Islet precursor cell (in vitro differentiated cells): ENCODE measurements around the gene POTEC.
"Not testable (repeated sequence)": the region's sequence is repeated elsewhere in the genome, so short reads cannot be mapped to it uniquely, and the experiment has no call there.

Experiments used
- DNase-seq: peaks from one replicate; pipeline ENCODE4 v3.0.0-alpha.2; 2018

The POTEC gene

GRCh38 chr18:14543446-14543964, at the start of gene POTEC:
Gene POTEC (minus strand): TSS chr18:14543600. CDS start chr18:14543146, 454 bp downstream.
- not testable (repeated sequence) for DNase-seq

GRCh38 chr18:14577971-14578370, 34.6 kb upstream of the POTEC start:
- DNase-seq: no peak

DNA sequence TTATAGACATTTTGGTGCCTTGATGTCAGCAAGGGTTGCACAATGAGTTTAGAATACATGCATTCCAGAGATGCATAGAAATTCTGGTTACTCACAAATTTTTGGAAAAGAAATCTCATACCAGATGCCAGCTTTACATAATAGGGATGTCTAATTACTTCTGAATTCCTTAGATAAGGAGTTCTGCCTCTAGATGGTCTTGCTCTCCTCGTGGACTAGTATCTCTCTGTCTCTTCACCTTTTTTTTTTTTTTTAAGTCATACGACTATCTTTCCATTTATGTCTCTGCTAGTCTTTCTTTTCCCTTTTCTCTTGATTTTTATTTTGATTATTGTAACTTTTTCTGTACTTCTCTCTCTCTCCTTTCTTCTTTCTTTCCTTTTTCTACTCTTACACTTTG, 16.1 kb upstream of the POTEC start:
- DNase-seq: not testable (repeated sequence)

GRCh38 chr18:14531659-14532058, 11.7 kb downstream of the POTEC start:
- not testable (repeated sequence) for DNase-seq

DNA sequence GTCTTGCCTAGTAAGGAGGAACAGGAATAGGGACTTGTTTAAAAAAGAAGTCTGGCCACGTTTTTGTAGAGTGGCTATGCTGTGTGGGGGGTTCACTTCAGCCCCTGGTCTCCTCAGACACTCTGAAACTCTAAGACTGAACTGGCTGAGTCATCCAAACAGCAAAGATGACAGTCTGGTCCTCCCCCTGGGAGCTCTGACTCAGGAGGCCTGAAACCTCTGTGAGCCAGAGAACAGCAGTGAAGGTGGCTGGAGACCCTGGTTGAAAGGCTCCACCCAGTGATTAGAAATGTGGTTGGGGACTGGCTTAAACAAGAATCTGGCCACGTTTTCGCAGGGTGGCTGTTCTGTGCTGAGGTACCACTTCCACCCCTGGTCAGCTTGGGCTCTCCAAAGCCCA, 32.7 kb downstream of the POTEC start:
- DNase-seq: not testable (repeated sequence)

- DNase-seq: not testable (repeated sequence)
Observed at GRCh38 chr18:14503691-14504090, 39.7 kb downstream of the POTEC start.

GRCh38 chr18:14501894-14502293, 41.5 kb downstream of the POTEC start:
- DNase-seq: not testable (repeated sequence)

GRCh38 chr18:14489256-14490014, 54.0 kb downstream of the POTEC start:
- not testable (repeated sequence) for DNase-seq

GRCh38 chr18:14488789-14489188, 54.6 kb downstream of the POTEC start:
- DNase-seq: not testable (repeated sequence)

DNA sequence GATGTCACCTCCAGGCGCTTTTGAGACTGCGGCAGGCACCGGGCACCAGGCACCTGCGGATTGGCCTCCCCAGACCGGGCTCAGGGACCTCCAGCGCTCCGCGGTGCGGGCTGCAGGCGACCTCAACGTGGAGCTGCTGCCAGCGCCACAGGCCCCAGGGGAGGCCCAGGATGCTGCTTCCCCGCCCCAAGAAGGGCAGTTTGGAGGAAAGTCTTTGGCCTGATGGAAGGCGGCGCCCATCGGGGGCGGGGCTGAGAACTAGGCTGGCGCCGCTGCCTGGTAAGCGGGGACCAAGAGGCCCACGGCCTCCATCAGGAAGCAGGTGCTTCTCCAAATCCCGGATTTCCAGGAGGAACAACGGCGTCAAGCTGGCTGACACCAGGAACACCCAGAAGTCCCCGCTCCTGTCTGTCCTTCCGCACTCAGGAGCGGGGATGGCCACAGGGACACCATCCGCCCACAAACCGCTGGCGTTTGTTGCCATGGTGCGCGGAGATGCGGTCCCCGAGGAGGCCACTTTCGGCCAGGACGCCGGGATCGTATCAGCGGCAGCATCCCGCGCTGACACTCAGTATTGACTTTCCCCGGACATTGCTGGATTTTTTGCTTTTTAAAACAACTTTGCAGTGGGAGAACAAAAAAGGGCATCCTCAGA, 56.3 kb downstream of the POTEC start:
- not testable (repeated sequence) for DNase-seq

- not testable (repeated sequence) for DNase-seq
Observed at GRCh38 chr18:14479076-14479475, 64.3 kb downstream of the POTEC start.

DNA sequence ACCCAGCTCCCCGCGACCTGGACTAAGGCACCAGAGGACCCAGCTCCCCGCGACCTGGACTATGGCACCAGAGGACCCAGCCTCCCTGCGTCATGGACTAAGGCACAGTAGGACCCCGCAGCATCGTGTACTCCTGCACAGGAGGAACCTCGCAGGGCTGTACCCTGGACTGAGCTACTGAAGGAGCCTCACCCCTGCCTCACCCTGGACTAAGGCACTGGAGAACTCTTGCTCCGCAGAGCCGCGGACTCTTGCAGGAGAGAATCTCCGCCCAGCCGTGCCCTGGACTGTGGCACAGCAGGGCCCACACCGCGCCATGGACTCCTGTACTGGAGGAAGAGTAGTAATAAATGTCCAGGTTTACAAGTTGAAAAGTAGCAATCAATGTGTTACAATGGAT, 67.9 kb downstream of the POTEC start:
- not testable (repeated sequence) for DNase-seq

- DNase-seq: not testable (repeated sequence)
Observed at GRCh38 chr18:14474752-14475151, 68.6 kb downstream of the POTEC start.

DNA sequence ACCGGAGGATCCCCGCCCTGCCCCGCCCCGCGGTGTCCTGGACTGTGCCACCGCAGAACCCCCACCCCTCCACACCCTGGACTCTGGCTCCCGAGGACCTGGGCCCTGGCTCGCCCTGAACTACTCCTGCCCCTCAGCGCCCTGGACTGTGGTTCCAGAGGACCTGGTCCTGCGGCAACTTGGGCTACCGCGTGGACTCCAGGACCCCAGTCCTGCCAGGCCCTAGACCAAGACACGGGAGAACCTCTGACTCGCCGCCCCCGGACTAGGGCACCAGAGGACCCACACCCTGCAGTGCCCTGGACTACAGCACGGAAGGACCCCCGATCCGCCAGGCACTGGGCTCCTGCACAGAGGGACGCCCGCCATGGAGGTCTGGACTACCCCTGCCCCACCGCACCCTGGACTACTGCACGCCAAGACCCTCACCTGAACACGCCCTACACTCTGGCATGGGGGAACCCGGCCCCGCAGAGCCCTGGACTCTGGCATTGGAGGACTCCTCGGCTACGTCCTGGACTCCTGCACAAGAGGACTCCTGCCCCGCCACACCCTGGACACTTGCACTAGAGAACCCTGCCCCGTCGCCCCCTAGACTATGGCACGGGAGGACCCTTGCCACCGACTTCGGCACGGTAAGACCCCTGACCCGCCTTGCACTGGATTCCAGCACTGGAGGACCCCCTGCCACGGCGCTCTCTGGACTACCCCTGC, 69.2 kb downstream of the POTEC start:
- DNase-seq: not testable (repeated sequence)

DNA sequence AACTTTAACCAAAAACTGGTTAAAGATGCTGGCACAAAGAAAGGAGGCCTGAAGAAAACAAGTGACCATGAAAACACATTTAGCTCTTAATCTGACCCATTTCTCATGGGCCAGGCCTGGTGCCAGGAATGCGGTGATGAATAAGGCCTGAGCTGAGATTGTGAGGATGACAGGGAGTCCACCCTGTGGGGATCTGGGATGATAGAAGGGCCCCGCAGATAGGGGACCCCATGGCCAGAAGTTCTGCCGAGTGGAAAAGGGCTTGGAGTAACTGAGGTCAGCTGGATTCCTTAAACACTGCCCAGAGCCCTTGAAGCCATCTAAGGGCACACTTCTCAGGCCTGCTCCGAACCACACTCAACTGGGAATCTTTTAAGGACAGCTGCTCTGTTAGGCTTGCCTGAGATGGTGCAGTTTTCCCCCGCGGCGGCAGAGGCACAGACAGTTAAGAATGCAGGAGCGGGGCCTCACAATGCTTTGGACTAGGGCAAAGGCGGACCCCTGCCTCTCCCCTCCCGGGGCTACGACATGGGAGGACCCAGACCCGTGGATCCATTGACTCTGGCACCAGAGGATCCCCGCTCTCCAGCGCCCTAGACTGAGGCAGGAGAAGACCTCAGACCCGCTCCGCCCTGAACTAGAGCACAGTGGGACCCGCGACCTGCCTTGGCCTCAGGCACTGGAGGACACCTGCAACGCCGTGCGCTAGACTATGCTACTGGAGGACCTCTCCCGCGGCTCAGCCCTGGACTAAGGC, 70.0 kb downstream of the POTEC start:
- DNase-seq: not testable (repeated sequence)

DNA sequence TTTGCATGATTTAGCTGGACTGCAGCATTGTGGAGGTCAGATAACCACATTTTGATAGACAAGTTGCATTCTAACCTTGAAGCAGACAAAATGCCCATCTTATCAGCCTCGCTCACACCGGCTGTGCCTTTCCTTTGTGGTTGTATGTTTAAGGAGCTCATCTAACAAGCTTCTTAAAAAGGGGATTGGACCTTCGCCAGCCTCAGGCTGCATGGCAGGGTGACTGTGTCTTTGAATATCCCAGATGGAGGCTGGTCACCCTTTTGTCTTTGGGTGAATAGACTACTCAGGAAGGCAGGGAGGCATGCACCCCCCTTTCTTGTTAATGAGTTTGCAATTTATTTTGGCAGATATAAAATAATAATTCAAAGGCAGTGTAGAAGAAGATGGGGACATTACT, 72.1 kb downstream of the POTEC start:
- not testable (repeated sequence) for DNase-seq

DNA sequence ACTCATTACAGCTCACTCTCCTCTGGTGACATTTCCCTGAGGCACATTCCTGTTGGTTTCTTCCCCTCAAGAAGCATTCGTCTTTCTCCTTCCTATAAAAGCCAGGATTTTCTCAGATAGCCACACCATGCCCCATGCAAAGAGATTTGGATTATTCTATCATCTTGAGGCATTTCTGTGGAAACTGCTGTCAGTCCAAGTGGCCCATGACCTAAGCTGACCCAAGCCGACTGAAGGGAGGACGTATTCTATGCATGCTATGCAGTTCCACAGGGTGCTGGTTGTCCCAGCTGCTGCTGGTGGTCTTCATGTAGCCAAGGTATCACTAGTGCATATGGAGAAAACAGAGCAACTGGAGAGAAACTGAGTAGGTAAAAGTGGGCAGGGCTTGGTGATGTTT, 73.0 kb downstream of the POTEC start:
- not testable (repeated sequence) for DNase-seq

DNA sequence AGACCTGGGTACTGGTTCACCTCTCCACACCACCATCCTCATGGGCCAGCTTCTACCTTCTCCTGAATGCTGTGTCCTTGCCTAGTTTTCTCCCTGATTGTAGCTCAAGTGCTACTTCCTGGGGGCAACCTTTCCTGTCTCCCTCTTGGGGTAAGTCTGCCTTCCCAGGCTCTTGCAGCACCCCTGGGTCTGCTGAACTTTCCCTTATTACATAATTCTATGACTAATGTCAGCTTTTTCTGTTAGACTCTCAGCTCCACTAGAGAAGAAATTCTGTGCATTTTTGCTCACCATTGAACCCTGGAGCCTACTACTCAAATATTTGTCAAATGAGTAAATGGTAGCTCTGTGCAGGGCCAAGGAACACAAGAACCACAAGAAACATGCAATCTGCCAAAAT, 73.4 kb downstream of the POTEC start:
- DNase-seq: not testable (repeated sequence)

GRCh38 chr18:14465989-14466388, 77.4 kb downstream of the POTEC start:
- not testable (repeated sequence) for DNase-seq
